HepG2 (cell line): ENCODE data around the gene MUSK. TPM values are rescaled to one million over a fixed set of nuclear protein-coding genes. Genes with fewer than 3 reads are reported as not detected.

ENCODE experiments used
- ATAC-seq: fragments of 200-7000 bp; cut with Tn5 transposase; 3 replicates; pipeline ENCODE4 v1.9.1; 2020; ENCODE audit warnings: mild to moderate bottlenecking, moderate library complexity
- BruUV-seq: library from RNA; stranded (reverse); fragments of 400-500 nt; replicated peaks from 2 replicates; lab custom pipeline; 2021; lab: Mats Ljungman, UMichigan
- CTCF ChIA-PET: fragments of 300-600 bp; formaldehyde crosslinking; extraction: SDS; loops from one replicate; lab custom pipeline; 2021; ENCODE audit warnings: low total read pairs, inconsistent platforms, low intra/inter-chr PET ratio; lab: Yijun Ruan, JAX
- POLR2A ChIA-PET: fragments of 350-600 bp; sonication (Branson Sonifier 250); formaldehyde crosslinking; loops from one replicate; lab custom pipeline; 2020; ENCODE audit warnings: antibody characterized with exemption, inconsistent platforms; lab: Yijun Ruan, JAX
- DNase-seq: peaks from one replicate; pipeline ENCODE4 v3.0.0-alpha.2; 2015; ENCODE audit warnings: low spot score
- FAIRE-seq: peaks from 3 replicates; lab custom pipeline; 2011; peaks lifted over from hg19 to GRCh38; lab: Jason Lieb, UNC
- H2AFZ ChIP-seq: one replicate; pipeline ENCODE4 v1.6.1; 2011; ENCODE audit warnings: low read length, inconsistent platforms
- H3K27ac ChIP-seq: fragments of 300-600 bp; 3 replicates; pipeline ENCODE4 v1.8.0; 2011; ENCODE audit warnings: mixed run types, mild to moderate bottlenecking, mixed read lengths, low read length, inconsistent platforms; ENCODE audit not compliant: insufficient read depth; ENCODE audit errors: extremely low read length
- H3K27me3 ChIP-seq, 2 experiments: fragments of 200-600 bp in 1 of 2; 2 replicates in 1 of 2; 3 replicates in 1 of 2; pipeline versions ENCODE4 v1.6.0 to v1.8.0; 2011; ENCODE audit warnings: low read length in 2 of 2, mild to moderate bottlenecking in 2 of 2, moderate library complexity in 2 of 2, inconsistent platforms in 1 of 2; ENCODE audit not compliant: insufficient read depth in 2 of 2, control insufficient read depth in 1 of 2
- H3K36me3 ChIP-seq, 2 experiments: fragments of 200-600 bp in 1 of 2; replicated peaks in 1 of 2; 2 replicates in 1 of 2; 3 replicates in 1 of 2; pipeline versions ENCODE4 v1.5.1 to v1.8.0; 2011; ENCODE audit warnings: low read length in 2 of 2, inconsistent platforms in 1 of 2; ENCODE audit not compliant: insufficient read depth in 2 of 2, control insufficient read depth in 1 of 2
- H3K4me1 ChIP-seq: 2 replicates; pipeline ENCODE4 v1.5.1; 2012; ENCODE audit warnings: low read length, inconsistent platforms; ENCODE audit not compliant: insufficient read depth
- H3K4me2 ChIP-seq: 2 replicates; pipeline ENCODE4 v1.6.0; 2011; ENCODE audit warnings: low read depth, low read length, inconsistent platforms
- H3K4me3 ChIP-seq, 3 experiments: fragments of 200-600 bp in 1 of 3; sonication (generic), shearing (Covaris generic) in 1 of 3; replicated peaks in 1 of 3; 2 replicates each; pipeline ENCODE4 v1.5.1; 2011 to 2016; ENCODE audit warnings: low read length in 3 of 3, inconsistent platforms in 2 of 3, low read depth in 2 of 3, mild to moderate bottlenecking in 2 of 3, control low read depth in 1 of 3, mixed read lengths in 1 of 3; ENCODE audit not compliant: insufficient read depth in 1 of 3
- H3K79me2 ChIP-seq: one replicate; pipeline ENCODE4 v1.6.1; 2011; ENCODE audit warnings: low read length, inconsistent platforms; ENCODE audit not compliant: insufficient read depth
- H3K9ac ChIP-seq: 2 replicates; pipeline ENCODE4 v1.6.0; 2011; ENCODE audit warnings: mild to moderate bottlenecking, low read depth, low read length, inconsistent platforms; ENCODE audit not compliant: insufficient read depth
- H3K9me3 ChIP-seq: 2 replicates; pipeline ENCODE4 v1.5.1; 2012; ENCODE audit warnings: mild to moderate bottlenecking, low read length
- H4K20me1 ChIP-seq: 2 replicates; pipeline ENCODE4 v1.6.0; 2011; ENCODE audit warnings: inconsistent platforms, mild to moderate bottlenecking, low read length, moderate library complexity; ENCODE audit not compliant: insufficient read depth
- KLF11 ChIP-seq: IDR thresholded peaks from 2 replicates; pipeline ENCODE4 v1.6.1; 2016; ENCODE audit warnings: missing compliant biosample characterization
- NFRKB ChIP-seq: fragments of 450-650 bp; IDR thresholded peaks from 2 replicates; pipeline ENCODE4 v1.6.1; 2017
- TSC22D2 ChIP-seq: sonication (generic); formaldehyde crosslinking; IDR thresholded peaks from 2 replicates; pipeline ENCODE4 v1.5.1; 2020; ENCODE audit warnings: missing genetic modification reagents, mild to moderate bottlenecking, borderline replicate concordance
- ZFAT ChIP-seq: sonication (generic); formaldehyde crosslinking; conservative IDR thresholded peaks from 2 replicates; pipeline ENCODE4 v1.8.1; 2023; ENCODE audit warnings: missing genetic modification reagents, inconsistent platforms
- ZNF138 ChIP-seq: sonication (generic); formaldehyde crosslinking; IDR thresholded peaks from 2 replicates; pipeline ENCODE4 v1.5.0; 2020; ENCODE audit warnings: mild to moderate bottlenecking, low read depth, missing genetic modification reagents
- ZNF510 ChIP-seq: sonication (generic); formaldehyde crosslinking; IDR thresholded peaks from 2 replicates; pipeline ENCODE4 v1.4.0; 2020; ENCODE audit warnings: low read depth, mild to moderate bottlenecking, missing genetic modification reagents
- ZNF891 ChIP-seq: sonication (generic); formaldehyde crosslinking; IDR thresholded peaks from 2 replicates; pipeline ENCODE4 v1.5.0; 2020; ENCODE audit warnings: mild to moderate bottlenecking, missing genetic modification reagents
- WGBS: methylation state at CpG from one replicate; pipeline ENCODE4 v1.1.6; 2017; ENCODE audit warnings: low lambda C conversion rate; 5-methylcytosine and 5-hydroxymethylcytosine counted together
- in situ Hi-C: cut with HindIII; loops from 2 replicates; pipeline ENCODE4 v1.10.0; 2017; ENCODE audit warnings: low pct_unique_long_range_greater_than_20kb; ENCODE audit not compliant: extremely low pct_ligation_motif_present
- intact Hi-C: fragments of 100-400 bp; cut with micrococcal nuclease; formaldehyde crosslinking; loops from one replicate; pipeline ENCODE4 v1.10.0; 2022; ENCODE audit not compliant: unreplicated experiment
- polyA plus RNA-seq, 8 experiments: library from polyadenylated mRNA; depleted of rRNA in 3 of 8; stranded (reverse) in 7 of 8; unstranded in 1 of 8; fragments of >200 nt; fragmentation: Illumina TruSeq in 4 of 8; extraction: Trizol in 4 of 8; gene quantifications; 2 replicates each; pipeline versions ENCODE4 v1.2.1 to v1.2.3, GENCODE V29; 2011 to 2016; ENCODE audit warnings: low read depth in 4 of 8, missing spikeins in 1 of 8, mixed read lengths in 1 of 8; ENCODE audit not compliant: insufficient read depth in 1 of 8
- total RNA-seq, 5 experiments: library from RNA; depleted of rRNA; stranded (reverse); fragments of >200 nt; fragmentation: Illumina TruSeq; extraction: Trizol; gene quantifications; 2 replicates each; pipeline ENCODE4 v1.2.3, GENCODE V29; 2016; ENCODE audit warnings: low read depth in 1 of 5
- TF ChIP-seq, protein P1 (sequence below): sonication (generic); formaldehyde crosslinking; IDR thresholded peaks from 2 replicates; pipeline ENCODE4 v1.4.0; 2020; ENCODE audit warnings: missing genetic modification reagents
- TF ChIP-seq, protein P2 (sequence below): sonication (generic); formaldehyde crosslinking; IDR thresholded peaks from 2 replicates; pipeline ENCODE4 v1.8.1; 2023; ENCODE audit warnings: missing genetic modification reagents, inconsistent platforms, borderline replicate concordance
- TF ChIP-seq, protein P3 (sequence below): sonication (generic); formaldehyde crosslinking; IDR thresholded peaks from 2 replicates; pipeline ENCODE4 v1.8.0; 2022; ENCODE audit warnings: mild to moderate bottlenecking, missing genetic modification reagents, moderate library complexity
- TF ChIP-seq, protein P4 (sequence below): IDR thresholded peaks from 2 replicates; pipeline ENCODE4 v1.6.1; 2016; ENCODE audit warnings: low read depth, borderline replicate concordance

MUSK gene
- total and polyA plus RNA-seq, 2 of the 13 experiments (the other 11 are each of a cell fraction or from before 2014, with no cell fraction given), result not detected

GRCh38 chr9:110832926-110833325 lies 164.3 kb downstream of the MUSK start (continued):
- TF ChIP-seq, protein P1, sequence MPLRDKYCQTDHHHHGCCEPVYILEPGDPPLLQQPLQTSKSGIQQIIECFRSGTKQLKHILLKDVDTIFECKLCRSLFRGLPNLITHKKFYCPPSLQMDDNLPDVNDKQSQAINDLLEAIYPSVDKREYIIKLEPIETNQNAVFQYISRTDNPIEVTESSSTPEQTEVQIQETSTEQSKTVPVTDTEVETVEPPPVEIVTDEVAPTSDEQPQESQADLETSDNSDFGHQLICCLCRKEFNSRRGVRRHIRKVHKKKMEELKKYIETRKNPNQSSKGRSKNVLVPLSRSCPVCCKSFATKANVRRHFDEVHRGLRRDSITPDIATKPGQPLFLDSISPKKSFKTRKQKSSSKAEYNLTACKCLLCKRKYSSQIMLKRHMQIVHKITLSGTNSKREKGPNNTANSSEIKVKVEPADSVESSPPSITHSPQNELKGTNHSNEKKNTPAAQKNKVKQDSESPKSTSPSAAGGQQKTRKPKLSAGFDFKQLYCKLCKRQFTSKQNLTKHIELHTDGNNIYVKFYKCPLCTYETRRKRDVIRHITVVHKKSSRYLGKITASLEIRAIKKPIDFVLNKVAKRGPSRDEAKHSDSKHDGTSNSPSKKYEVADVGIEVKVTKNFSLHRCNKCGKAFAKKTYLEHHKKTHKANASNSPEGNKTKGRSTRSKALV (CRISPR knock-in tag), result no peak
- TF ChIP-seq TSC22D2 (CRISPR knock-in tag), result no peak
- TF ChIP-seq, protein P2, sequence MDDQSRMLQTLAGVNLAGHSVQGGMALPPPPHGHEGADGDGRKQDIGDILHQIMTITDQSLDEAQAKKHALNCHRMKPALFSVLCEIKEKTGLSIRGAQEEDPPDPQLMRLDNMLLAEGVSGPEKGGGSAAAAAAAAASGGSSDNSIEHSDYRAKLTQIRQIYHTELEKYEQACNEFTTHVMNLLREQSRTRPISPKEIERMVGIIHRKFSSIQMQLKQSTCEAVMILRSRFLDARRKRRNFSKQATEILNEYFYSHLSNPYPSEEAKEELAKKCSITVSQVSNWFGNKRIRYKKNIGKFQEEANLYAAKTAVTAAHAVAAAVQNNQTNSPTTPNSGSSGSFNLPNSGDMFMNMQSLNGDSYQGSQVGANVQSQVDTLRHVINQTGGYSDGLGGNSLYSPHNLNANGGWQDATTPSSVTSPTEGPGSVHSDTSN (CRISPR knock-in tag), result no peak
- no peak for TF ChIP-seq ZFAT (CRISPR knock-in tag)
- TF ChIP-seq ZNF510 (CRISPR knock-in tag), result no peak

DNA sequence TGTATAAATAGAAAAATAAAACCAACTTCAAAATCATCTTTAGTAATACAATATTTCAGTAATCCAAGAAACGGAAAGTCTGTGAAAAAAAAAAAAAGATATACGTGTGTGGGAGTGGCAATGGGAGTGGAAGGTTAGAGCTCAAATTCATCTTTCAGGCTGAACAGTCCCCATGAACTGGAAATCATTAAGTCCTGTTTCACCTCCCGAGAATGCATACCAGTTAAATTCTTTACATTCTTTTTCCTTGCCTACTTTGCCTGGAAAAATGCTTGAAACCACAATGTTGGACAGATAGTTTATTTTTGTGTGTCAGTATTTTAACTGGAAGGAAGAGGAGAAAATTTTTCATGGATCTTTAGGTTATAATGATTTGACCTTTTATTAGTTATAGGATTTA lies 166.8 kb downstream of the MUSK start:
- CTCF ChIA-PET, result no interaction called here
- FAIRE-seq, result no peak
- in situ Hi-C loops, result no loop called here

More for the DNA sequence above, 166.8 kb downstream of the MUSK start:
- H3K9me3 ChIP-seq, result no peaks in the 10 kb centered on the region
- no peaks in the 10 kb centered on the region for H3K36me3 ChIP-seq
- H3K4me3 ChIP-seq, result no peak overlapping the region
- ATAC-seq (no peak), DNase-seq (peak; percentile 3)
- no peak overlapping the region for H3K4me2 ChIP-seq
- H4K20me1 ChIP-seq, result no peaks in the 10 kb centered on the region
- intact Hi-C loops, result no loop called here
- no peak overlapping the region for H2AFZ ChIP-seq
- no peaks in the 10 kb centered on the region for H3K4me1 ChIP-seq
- 0% methylated on average over 3 of the region's 3 CpGs for WGBS
- TF ChIP-seq ZNF138 (CRISPR knock-in tag) (no peak), NFRKB (no peak), ZNF891 (CRISPR knock-in tag) (no peak), KLF11 (CRISPR knock-in tag) (no peak)
- TF ChIP-seq, protein P3, sequence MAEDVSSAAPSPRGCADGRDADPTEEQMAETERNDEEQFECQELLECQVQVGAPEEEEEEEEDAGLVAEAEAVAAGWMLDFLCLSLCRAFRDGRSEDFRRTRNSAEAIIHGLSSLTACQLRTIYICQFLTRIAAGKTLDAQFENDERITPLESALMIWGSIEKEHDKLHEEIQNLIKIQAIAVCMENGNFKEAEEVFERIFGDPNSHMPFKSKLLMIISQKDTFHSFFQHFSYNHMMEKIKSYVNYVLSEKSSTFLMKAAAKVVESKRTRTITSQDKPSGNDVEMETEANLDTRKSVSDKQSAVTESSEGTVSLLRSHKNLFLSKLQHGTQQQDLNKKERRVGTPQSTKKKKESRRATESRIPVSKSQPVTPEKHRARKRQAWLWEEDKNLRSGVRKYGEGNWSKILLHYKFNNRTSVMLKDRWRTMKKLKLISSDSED, result no peak
- TF ChIP-seq, protein P4, sequence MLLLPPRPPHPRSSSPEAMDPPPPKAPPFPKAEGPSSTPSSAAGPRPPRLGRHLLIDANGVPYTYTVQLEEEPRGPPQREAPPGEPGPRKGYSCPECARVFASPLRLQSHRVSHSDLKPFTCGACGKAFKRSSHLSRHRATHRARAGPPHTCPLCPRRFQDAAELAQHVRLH (CRISPR knock-in tag), result no peak
- no peaks in the 10 kb centered on the region for H3K27me3 ChIP-seq
- no peaks in the 10 kb centered on the region for H3K79me2 ChIP-seq
- H3K9ac ChIP-seq, result no peak overlapping the region
- POLR2A ChIA-PET, result no interaction called here
- no peak overlapping the region for H3K27ac ChIP-seq
- BruUV-seq, result no TSS peak
